Epithelial cell of esophagus (primary cell): ENCODE results near the gene FKRP.

ENCODE experiments used
- DNase-seq: peaks from one replicate; pipeline ENCODE4 v3.0.0; 2010; ENCODE audit warnings: low read depth
- H3K4me3 ChIP-seq: 2 replicates; pipeline ENCODE4 v1.5.1; 2011; ENCODE audit warnings: mild to moderate bottlenecking, low read length, control low read depth
- TF ChIP-seq, protein P1 (sequence below): IDR thresholded peaks from 2 replicates; pipeline ENCODE4 v1.5.1; 2011; ENCODE audit warnings: low read depth, mild to moderate bottlenecking, low read length, control low read depth, inconsistent platforms; ENCODE audit not compliant: insufficient read depth; ENCODE audit errors: missing control alignments

FKRP gene

DNA sequence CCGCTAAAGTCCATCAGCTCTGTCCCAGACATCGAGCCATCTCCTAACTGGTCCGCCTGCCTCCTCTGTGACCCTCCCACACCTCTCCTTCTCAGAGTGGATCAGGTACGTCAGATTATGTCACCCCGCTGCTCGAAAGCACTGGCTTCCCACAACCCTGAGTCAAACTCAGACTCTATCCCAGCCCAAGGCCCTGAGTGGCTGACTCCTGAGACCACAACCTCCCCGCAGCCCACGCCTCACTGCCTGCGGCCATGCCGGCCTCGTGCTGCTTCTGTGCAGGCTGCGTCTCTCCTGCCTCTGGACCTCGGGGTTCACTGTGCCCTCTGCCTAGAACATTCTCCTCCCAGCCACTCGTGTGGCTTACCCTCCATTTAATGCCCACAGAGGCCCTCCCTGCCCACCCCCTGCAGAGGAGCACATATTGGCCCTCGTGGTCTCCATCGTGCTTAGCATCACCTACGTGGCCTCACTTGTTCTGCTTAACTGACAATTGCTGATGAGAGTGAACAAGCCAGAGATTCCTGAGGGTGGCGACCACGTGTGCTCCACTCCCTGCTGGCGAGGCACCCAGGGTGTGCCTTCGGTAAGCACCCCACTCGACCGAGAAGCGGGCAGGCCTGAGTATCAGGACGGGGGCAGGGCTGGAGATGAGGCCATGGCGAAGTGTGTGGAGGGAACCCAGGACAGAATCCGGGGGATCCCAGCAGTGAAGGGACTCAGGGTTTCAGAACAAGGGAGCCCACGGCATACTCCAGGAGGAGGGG lies 13.5 kb upstream of the FKRP start:
- TF ChIP-seq, protein P1, sequence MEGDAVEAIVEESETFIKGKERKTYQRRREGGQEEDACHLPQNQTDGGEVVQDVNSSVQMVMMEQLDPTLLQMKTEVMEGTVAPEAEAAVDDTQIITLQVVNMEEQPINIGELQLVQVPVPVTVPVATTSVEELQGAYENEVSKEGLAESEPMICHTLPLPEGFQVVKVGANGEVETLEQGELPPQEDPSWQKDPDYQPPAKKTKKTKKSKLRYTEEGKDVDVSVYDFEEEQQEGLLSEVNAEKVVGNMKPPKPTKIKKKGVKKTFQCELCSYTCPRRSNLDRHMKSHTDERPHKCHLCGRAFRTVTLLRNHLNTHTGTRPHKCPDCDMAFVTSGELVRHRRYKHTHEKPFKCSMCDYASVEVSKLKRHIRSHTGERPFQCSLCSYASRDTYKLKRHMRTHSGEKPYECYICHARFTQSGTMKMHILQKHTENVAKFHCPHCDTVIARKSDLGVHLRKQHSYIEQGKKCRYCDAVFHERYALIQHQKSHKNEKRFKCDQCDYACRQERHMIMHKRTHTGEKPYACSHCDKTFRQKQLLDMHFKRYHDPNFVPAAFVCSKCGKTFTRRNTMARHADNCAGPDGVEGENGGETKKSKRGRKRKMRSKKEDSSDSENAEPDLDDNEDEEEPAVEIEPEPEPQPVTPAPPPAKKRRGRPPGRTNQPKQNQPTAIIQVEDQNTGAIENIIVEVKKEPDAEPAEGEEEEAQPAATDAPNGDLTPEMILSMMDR, result no peak
- no peak for DNase-seq
- no peak overlapping the region for H3K4me3 ChIP-seq

DNA sequence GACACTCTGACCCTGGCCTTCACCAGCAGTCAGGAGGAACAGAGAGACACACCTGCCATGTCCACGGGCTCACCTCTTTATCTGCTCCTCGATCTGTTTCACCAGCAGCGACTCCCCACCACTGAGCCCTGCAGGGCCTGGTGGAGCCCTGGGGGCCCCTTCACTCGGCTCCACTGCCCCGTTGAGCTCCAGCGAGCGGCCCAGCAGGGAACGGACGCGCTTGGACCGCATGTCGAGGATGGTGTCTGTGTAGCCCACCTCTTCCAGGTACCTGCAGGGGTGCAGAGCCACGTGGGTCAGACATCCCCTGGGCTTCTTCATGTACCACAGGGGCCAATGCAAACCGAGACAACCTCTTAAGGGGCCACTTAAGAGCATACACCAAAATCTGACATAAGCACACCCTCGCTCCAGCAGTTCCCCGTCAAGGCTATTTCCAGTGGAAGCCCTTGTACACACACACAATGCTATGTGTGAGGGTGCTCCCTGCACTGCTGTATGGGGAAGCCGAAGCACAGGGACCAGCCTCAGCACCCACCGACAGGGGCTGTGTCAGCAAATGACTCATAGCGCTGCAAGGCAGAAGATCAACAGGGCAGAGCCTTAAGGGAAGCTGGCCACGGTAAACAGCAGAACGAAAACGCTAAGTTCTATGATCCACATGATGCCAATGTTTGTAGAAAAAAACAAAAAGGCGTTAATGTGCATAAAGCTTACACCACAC lies 12.7 kb upstream of the FKRP start:
- TF ChIP-seq, protein P1, result no peak
- peak; percentile 33 for DNase-seq
- H3K4me3 ChIP-seq, result no peak overlapping the region

DNA sequence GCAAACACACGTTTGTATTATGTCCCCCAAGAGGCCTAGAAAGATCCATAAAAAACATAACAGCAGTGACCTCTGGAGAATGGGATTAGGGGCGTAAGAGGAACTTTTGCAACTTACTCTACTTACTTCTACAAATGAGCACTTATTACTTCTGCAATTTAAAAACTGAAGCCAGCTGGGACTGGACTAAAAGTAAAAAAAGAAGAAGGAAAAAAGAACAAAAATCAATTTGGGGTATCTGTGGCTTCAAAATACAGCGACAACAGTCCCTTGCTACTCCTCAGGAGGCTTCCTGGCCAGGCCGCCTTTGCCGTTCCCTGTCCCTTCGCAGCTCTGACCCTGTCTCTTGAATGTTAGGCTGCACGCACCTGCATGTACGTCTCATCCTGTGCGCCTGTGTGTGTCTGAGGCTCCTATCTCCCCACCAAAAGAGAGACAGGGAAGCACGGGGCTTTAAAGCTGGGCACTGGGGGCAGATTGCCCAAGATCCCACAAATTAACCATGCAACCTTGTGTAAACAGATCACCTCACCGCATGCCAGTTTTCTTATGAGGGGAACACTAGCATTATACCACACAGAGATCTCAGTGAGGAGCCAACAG lies 12.1 kb upstream of the FKRP start:
- no peak for DNase-seq
- no peak overlapping the region for H3K4me3 ChIP-seq

DNA sequence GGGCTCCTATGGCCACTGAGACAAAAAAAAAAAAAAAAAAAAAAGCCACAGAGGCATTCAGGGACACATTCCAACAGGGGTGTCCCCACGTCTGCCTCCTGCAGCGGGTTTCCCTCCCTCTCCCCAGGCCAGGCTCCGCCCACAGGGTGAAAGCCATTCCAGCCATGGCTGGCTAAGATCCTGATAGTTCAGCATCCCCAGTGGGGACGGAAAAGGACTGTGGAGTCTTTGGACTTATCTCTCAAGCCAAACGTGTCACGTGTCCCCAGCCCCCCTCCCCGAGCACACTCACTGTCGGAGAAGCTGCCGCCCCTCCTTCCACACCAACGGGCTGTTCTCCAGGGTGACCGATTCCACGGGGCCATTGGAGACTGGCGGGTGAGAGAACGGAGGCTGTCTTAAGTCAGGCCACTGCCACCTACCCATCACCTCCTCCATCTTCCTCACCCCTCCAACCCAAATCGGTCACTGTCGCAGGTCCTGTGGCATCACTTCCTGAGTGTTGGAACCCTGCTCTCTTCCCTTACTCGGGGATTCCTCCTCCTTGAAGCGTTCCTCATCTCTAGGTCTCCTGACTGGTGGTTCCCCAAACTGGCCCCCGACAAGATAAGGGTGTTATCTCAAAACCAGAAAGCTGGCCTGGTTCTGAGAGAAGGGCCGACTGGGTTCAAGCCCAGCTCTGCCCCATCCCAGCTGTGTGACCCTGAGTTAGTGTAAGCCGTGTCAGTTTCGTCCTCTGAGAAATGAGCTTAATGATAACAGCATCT lies 9.1 kb upstream of the FKRP start:
- DNase-seq, result no peak
- no peak overlapping the region for H3K4me3 ChIP-seq
- TF ChIP-seq, protein P1, result no peak

More for the DNA sequence above, 12.1 kb upstream of the FKRP start:
- TF ChIP-seq, protein P1, result no peak

DNA sequence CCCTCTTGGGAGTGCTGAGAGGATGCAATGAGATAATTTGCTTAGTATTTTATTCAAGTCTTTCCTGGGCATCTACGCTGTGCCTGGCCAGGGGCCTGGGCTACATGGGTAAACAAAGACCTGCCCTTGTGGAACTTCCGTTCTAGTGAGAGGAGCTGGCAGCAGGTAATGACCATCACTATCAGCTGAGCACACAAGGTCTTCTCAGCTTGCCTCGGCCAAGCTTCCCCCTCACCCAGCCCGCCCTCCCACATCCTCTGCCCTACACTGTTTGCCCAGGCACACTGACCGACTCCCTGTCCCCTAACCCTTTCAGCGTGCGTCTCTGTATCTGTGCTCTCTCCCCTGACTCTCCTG lies 8.6 kb upstream of the FKRP start:
- TF ChIP-seq, protein P1, result no peak
- no peak for DNase-seq
- no peak overlapping the region for H3K4me3 ChIP-seq

DNA sequence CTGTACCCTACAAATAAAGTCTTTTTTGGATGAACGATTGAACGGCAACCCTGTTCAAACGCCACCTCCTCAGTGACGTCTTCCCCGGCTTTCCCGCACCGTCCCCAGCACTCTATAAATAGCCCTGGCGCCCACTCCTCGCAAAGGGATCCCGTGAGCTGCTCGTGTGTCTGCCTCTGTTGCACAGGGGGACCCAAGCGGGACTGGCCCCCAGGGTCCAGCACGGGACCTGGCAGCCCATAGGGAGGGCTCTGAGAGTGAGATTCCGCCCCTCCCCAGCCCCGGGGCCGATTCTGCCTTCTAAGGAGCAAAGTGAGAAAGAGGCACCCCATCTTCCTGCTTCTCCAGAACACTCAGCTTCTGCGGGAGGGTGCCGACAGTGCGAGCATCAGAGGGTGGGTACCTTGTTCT lies 8.1 kb upstream of the FKRP start:
- TF ChIP-seq, protein P1, result no peak
- H3K4me3 ChIP-seq, result no peak overlapping the region
- no peak for DNase-seq
